Measurements from ENCODE around the gene SLC25A48.

SLC25A48 gene

GRCh38 chr5:135898651-135899050 is 64.2 kb downstream of the SLC25A48 start:
- Mint-ChIP-seq H3K9me3 (no peaks in the 10 kb centered on the region), H3K4me3 (no peak overlapping the region), H3K27me3 (peaks cover 63% of the 10 kb centered on the region), H3K4me1 (peaks cover 5% of the 10 kb centered on the region), H3K27ac (peak overlapping the region in 1 of 2 donors; percentile 35)
- ATAC-seq (no peak), DNase-seq (no peak)

- DNase-seq = no peak
- H3K4me1 Mint-ChIP-seq = peaks cover 5% of the 10 kb centered on the region
- no peaks in the 10 kb centered on the region for H3K9me3 Mint-ChIP-seq
- no peak overlapping the region for H3K4me3 Mint-ChIP-seq
- ATAC-seq = no peak
- peaks cover 54% of the 10 kb centered on the region for H3K27me3 Mint-ChIP-seq
- H3K27ac Mint-ChIP-seq = no peak overlapping the region
Measured at GRCh38 chr5:135900276-135900675, 65.8 kb downstream of the SLC25A48 start.

- H3K27me3 Mint-ChIP-seq = peaks cover 45% of the 10 kb centered on the region
- no peak for ATAC-seq
- no peaks in the 10 kb centered on the region for H3K4me1 Mint-ChIP-seq
Measured at GRCh38 chr5:135901633-135902032, 67.2 kb downstream of the SLC25A48 start.

GRCh38 chr5:135905144-135905543 is 70.7 kb downstream of the SLC25A48 start:
- Mint-ChIP-seq H3K27ac (no peak overlapping the region), H3K4me1 (no peaks in the 10 kb centered on the region), H3K4me3 (no peak overlapping the region), H3K9me3 (no peaks in the 10 kb centered on the region), H3K27me3 (peaks cover 36% of the 10 kb centered on the region)
- no peak for DNase-seq
- no peak for ATAC-seq

More at GRCh38 chr5:135901633-135902032, 67.2 kb downstream of the SLC25A48 start:
- no peak overlapping the region for H3K4me3 Mint-ChIP-seq
- no peaks in the 10 kb centered on the region for H3K9me3 Mint-ChIP-seq
- no peak for DNase-seq
- no peak overlapping the region for H3K27ac Mint-ChIP-seq

- ATAC-seq (peak; percentile 28), DNase-seq (no peak)
- Mint-ChIP-seq H3K4me1 (no peaks in the 10 kb centered on the region), H3K27me3 (peaks cover 54% of the 10 kb centered on the region), H3K9me3 (no peaks in the 10 kb centered on the region), H3K4me3 (no peak overlapping the region), H3K27ac (no peak overlapping the region)
Measured at GRCh38 chr5:135913713-135914626, 79.5 kb downstream of the SLC25A48 start.

- no peak for ATAC-seq
Measured at GRCh38 chr5:135915466-135916001, 81.1 kb downstream of the SLC25A48 start.

GRCh38 chr5:135916638-135917263 is 82.3 kb downstream of the SLC25A48 start:
- H3K9me3 Mint-ChIP-seq = no peaks in the 10 kb centered on the region
- H3K27me3 Mint-ChIP-seq = peaks cover 29% of the 10 kb centered on the region
- no peak for ATAC-seq
- DNase-seq = no peak
- H3K27ac Mint-ChIP-seq = no peak overlapping the region
- H3K4me3 Mint-ChIP-seq = no peak overlapping the region
- no peaks in the 10 kb centered on the region for H3K4me1 Mint-ChIP-seq

More at GRCh38 chr5:135915466-135916001, 81.1 kb downstream of the SLC25A48 start:
- Mint-ChIP-seq H3K4me1 (no peaks in the 10 kb centered on the region), H3K27me3 (peaks cover 41% of the 10 kb centered on the region), H3K4me3 (no peak overlapping the region), H3K9me3 (no peaks in the 10 kb centered on the region), H3K27ac (no peak overlapping the region)
- DNase-seq = no peak

GRCh38 chr5:135920199-135920598 is 85.7 kb downstream of the SLC25A48 start:
- DNase-seq (no peak), ATAC-seq (no peak)
- Mint-ChIP-seq H3K9me3 (no peaks in the 10 kb centered on the region), H3K4me1 (no peaks in the 10 kb centered on the region), H3K27me3 (peaks cover 41% of the 10 kb centered on the region), H3K27ac (no peak overlapping the region), H3K4me3 (no peak overlapping the region)

- Mint-ChIP-seq H3K9me3 (no peaks in the 10 kb centered on the region), H3K27me3 (peaks cover 49% of the 10 kb centered on the region), H3K27ac (no peak overlapping the region), H3K4me1 (no peaks in the 10 kb centered on the region), H3K4me3 (no peak overlapping the region)
- DNase-seq (no peak), ATAC-seq (no peak)
Measured at GRCh38 chr5:135921388-135921787, 86.9 kb downstream of the SLC25A48 start.

- H3K27me3 Mint-ChIP-seq = peaks cover 64% of the 10 kb centered on the region
- ATAC-seq = no peak
- H3K9me3 Mint-ChIP-seq = no peaks in the 10 kb centered on the region
- H3K27ac Mint-ChIP-seq = no peak overlapping the region
- H3K4me3 Mint-ChIP-seq = peak overlapping the region in 1 of 2 donors; percentile 44
- DNase-seq = no peak
- no peaks in the 10 kb centered on the region for H3K4me1 Mint-ChIP-seq
Measured at GRCh38 chr5:135930029-135930948, 95.8 kb downstream of the SLC25A48 start.

GRCh38 chr5:135930949-135931295 is 96.5 kb downstream of the SLC25A48 start:
- Mint-ChIP-seq H3K27me3 (peaks cover 61% of the 10 kb centered on the region), H3K4me1 (no peaks in the 10 kb centered on the region), H3K4me3 (no peak overlapping the region), H3K9me3 (no peaks in the 10 kb centered on the region), H3K27ac (no peak overlapping the region)
- no peak for ATAC-seq
- DNase-seq = no peak

GRCh38 chr5:135934939-135935338 is 100.5 kb downstream of the SLC25A48 start:
- Mint-ChIP-seq H3K9me3 (no peaks in the 10 kb centered on the region), H3K27me3 (peaks cover 39% of the 10 kb centered on the region), H3K4me1 (no peaks in the 10 kb centered on the region), H3K27ac (no peak overlapping the region), H3K4me3 (no peak overlapping the region)
- ATAC-seq (no peak), DNase-seq (no peak)

GRCh38 chr5:135937245-135937911 is 102.9 kb downstream of the SLC25A48 start:
- Mint-ChIP-seq H3K9me3 (no peaks in the 10 kb centered on the region), H3K27me3 (peaks cover 15% of the 10 kb centered on the region), H3K4me3 (no peak overlapping the region), H3K4me1 (no peaks in the 10 kb centered on the region), H3K27ac (no peak overlapping the region)
- DNase-seq = no peak
- no peak for ATAC-seq

All from stimulated activated naive CD8-positive, alpha-beta T cell treated with anti-CD3 and anti-CD28 coated beads, Interleukin-15, amount 100 ng/mL, for 72 hours (primary cell).